ENCODE measurements around the gene CRB2.

DNA sequence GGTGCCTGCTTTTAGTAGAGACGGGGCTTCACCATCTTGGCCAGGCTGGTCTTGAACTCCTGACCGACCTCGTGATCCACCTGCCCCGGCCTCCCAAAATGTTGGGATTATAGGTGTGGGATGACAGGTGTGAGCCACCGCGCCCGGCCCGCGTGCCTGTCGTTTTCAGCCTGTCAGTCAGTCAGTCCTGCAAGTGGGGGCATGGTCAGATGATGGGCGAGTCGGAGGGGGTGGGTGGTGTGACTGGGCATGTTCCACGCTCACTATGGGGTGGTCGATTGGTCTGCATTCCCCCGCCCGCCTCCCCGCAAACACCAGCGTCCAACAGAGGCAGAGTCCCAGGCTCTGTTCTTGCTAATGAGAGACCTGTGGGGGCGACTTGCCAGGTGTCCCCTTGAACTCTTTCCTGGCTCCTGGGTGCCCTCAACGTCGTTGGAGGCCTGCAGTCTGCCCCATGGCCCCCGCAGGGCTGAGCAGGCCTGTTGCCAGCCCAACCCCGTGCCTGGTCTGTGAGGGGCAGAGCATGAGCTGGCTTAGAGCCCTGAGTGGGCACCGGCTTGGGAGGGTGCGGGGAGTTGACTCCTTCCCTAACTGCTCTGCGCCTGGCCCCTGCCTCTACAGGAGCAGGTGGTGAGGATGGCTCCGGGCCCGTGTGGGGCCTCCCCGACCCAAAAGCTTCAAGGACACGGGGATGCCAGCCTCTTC, 23.1 kb downstream of the CRB2 start:
- TF ChIP-seq CTCF (conservative IDR thresholded peaks at IDR 0.05) (no peak), ZFX (IDR thresholded peaks at IDR 0.05) (no peak)

All from C4-2B (cell line).